NCI-H774 (cell line): Measurements from ENCODE around the gene OR2B2.

Experiments
- DNase-seq: peaks from one replicate; lab custom pipeline; 2025; lab: John Stamatoyannopoulos, UW

The OR2B2 gene

DNA sequence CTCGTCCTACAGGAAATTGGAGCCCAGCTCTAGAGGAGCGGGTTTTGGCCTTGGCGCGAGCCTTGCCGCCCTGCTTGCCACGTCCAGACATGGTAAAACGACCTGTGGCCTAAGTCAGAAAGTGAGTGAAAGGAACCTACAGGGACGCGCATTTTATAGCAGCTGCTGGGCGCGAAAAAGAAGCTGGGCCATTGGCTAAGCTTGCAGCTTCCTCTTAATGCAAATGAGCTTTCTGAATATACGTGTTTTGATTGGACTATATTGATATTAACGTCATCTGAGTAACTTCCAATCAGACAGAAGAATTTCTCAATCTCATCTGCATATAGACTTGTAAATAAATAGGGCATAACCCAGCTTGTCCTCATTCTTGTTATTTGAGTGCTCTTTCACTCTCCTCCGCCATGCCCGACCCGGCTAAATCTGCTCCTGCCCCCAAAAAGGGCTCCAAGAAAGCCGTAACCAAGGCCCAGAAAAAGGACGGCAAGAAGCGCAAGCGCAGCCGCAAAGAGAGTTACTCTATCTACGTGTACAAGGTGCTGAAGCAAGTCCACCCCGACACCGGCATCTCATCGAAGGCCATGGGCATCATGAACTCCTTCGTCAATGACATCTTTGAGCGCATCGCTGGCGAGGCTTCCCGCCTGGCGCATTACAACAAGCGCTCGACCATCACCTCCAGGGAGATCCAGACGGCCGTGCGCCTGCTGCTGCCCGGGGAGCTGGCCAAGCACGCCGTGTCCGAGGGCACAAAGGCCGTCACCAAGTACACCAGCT lies 18.9 kb downstream of the OR2B2 start:
- DNase-seq = peak; percentile 97

DNA sequence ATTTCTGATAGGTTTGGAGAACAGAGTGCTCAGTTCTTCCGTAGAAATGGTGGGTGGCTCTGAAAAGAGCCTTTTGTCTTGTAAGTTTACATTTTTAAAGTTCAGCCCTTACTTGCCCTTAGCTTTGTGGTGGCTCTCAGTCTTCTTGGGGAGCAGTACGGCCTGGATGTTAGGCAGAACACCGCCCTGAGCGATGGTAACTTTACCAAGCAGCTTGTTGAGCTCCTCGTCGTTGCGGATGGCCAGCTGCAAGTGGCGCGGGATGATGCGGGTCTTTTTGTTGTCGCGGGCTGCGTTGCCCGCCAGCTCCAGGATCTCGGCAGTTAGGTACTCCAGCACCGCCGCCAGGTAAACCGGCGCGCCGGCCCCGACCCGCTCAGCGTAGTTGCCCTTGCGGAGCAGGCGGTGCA lies 19.5 kb downstream of the OR2B2 start:
- DNase-seq = no peak

DNA sequence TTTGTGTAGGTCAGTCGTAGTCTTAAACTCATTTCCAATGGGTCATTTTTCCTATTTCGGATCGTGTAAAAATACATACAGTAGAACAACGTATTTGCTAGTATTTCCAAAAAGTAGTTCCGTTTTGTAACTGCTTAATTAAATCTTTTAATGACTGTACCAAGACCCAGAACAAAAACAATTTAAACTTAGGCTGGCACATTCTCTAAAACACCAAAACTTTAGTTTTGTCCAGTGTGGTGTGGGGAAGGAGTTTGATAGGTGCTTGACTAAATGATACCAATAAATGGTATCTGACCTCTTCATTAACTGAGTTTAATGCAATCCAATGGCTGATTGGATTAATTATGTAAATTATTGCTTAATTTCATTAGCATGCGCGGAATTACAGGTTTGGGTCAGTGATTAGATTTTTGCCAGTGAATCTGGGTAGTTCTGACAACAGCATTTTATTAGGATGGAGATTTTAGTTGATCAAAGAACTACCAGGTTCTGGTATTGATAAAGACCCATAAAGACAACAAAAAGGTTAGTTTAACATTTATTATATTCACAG lies 20.8 kb downstream of the OR2B2 start:
- DNase-seq = no peak

GRCh38 chr6:27890445-27891319 lies 21.5 kb downstream of the OR2B2 start:
- DNase-seq = peak; percentile 90

DNA sequence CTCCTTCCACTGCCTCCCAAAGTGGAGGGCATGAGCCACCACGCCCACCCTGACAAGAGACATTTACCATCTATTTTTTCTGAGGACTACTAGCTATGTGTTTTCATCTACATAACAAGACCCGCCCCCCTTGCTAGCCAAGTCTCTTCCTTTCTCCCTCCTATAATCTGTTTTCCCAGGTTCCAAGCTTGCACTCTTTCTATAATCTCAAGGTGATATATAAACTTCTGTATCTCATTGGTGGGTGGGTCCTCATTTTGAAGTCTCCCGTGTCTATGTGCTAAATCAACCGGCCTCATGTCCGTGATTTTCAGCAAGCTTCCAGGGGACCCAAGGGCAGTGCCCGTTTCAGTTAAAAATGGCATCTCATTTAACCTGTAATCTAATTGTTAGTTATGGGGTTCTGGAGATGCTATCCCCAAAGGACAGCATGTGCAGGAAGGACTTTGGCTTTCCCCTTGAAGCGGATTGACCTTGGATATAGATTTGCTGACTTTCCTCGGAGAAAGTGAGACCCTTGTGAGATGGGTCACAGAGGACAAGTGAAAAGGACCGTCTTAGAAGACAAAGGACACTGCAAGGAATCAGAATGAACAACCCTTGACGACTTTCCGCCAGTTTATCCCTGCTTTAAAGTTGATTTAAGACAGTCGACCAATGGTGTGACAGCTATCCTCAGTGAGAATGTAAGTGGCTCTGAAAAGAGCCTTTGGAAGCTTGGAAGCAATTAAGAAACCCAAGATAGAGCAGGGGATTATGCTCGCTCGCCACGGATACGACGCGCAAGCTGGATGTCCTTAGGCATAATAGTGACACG lies 22.4 kb downstream of the OR2B2 start:
- DNase-seq = no peak

GRCh38 chr6:27889275-27889627 lies 22.9 kb downstream of the OR2B2 start:
- DNase-seq = no peak

DNA sequence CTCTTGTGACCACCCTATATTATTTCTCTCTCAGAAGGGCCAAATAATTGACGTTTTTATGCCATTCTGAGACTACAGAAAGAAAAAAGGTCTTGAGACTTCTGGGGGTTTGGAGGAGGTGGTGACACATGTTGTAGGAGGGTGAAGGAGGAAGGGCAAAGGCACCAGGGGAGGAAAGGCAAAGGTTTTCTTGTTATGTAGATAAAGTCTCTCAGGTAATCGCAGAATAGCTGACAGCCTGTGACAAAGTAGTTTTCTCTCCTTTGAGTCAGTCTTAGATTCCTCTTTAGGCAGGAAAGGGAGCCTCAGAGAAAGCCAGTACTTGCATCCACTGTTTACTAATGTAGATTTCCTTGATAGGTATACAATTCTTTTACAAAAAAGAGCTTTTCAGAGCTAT lies 23.6 kb downstream of the OR2B2 start:
- DNase-seq = no peak

GRCh38 chr6:27886073-27886472 lies 26.1 kb downstream of the OR2B2 start:
- DNase-seq = no peak

DNA sequence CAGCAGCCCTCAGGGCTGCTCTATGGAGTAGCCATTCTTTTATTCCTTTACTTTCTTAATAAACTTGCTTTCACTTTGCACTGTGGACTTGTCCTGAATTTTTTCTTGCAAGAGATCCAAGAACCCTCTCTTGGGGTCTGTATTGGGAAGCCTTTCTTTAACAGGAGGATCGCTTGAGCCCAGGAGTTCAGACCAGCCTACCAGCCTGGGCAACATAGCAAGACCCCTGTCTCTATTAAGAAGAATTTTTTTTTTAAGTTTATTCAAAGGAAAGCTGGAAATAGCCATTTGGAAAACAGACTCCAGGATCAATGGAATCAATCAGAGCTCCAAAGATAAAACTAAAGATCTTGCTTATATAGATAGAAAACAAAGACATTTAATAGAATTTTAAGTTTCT lies 29.1 kb downstream of the OR2B2 start:
- no peak for DNase-seq

- no peak for DNase-seq
Measured at GRCh38 chr6:27882624-27883023, 29.6 kb downstream of the OR2B2 start.

DNA sequence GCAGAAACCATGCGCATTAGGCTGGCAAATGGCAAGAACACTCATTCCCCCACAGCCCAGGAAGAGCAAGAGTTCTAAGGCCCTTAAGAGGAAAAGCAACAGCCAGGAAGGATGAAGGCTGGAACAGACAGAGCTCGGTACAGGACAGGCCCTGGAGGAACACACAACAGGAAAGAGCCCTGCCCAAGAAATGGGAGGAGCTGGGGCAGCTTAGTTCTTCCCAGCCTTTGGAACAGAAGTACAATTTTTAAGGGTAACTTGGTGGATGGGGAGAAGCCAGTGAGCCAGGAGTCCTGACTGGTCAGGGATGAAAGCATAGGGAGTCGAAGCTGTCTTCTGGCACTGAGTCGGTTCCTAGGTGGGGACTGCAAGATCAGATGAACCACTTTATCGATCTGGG lies 32.4 kb downstream of the OR2B2 start:
- no peak for DNase-seq

DNA sequence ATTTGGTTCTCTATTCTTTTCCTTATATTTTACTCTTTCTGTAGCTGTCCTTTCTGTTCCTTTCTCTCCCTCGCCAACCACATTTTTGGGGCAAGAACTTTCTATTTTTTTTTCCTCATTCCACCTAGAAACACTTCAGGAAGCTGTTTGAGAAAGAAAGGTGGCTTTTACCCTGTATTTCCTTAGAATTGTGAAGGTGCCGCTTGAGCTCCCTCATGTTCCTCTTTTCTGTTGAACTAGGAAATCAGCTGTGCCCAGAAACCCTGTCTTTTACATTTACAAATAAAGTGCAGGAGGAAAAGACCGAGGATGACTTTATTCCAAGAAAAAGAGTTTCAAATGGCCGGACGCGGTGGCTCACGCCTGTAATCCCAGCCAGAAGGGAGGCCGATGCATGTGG lies 38.2 kb downstream of the OR2B2 start:
- no peak for DNase-seq

- DNase-seq = peak; percentile 87
Measured at GRCh38 chr6:27873021-27873940, 38.9 kb downstream of the OR2B2 start.

- peak; percentile 54 for DNase-seq
Measured at GRCh38 chr6:27872642-27873020, 39.6 kb downstream of the OR2B2 start.

DNA sequence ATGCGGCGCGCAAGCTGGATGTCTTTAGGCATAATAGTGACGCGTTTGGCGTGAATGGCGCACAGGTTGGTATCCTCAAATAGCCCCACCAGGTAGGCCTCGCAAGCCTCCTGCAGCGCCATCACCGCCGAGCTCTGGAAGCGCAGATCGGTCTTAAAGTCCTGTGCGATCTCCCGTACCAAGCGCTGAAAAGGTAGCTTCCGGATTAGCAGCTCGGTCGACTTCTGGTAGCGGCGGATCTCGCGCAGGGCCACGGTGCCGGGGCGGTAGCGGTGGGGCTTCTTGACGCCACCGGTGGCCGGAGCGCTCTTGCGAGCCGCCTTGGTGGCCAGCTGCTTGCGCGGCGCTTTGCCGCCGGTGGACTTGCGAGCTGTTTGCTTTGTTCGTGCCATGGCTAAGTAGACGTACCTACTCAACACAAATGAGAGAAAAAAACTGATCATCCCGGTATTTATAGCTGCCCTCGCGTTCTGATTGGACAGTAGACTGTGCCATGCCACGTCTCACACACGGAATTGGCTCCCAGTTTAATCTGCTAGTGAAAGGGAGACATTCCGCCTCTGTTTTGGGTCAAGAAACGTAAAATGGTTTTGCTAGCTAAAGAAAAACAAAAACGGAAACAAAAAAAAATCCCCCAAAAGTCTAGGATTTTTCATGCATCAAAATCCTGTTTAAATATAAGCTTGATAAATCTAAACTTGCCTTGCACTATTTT lies 40.1 kb downstream of the OR2B2 start:
- peak; percentile 95 for DNase-seq

DNA sequence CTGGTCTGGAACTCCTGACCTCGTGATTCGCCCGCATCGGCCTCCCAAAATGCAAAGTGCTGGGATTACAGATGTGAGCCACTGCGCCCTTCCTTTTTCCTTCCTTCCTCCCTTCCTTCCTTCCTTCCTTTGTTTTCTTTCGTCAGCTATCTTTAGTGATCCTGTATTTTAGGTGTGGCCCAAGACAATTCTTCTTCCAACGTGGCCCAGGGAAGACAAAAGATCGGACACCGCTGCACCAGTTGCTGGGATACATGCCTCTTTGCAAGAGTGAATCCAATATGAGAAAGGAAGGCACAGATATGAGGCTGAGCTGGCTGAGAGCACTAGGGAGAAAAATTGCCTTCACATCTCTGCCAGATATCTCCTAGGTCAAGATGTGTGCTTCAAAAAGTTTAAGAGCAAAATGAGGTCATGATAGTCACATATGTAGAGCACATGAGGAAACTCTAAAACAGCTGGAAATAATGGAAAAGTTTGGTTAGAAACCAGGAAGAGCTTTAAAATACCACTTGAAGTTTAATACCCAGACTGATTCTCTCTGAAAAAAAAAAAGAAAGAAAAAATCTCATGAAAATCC lies 41.8 kb downstream of the OR2B2 start:
- DNase-seq = no peak

DNA sequence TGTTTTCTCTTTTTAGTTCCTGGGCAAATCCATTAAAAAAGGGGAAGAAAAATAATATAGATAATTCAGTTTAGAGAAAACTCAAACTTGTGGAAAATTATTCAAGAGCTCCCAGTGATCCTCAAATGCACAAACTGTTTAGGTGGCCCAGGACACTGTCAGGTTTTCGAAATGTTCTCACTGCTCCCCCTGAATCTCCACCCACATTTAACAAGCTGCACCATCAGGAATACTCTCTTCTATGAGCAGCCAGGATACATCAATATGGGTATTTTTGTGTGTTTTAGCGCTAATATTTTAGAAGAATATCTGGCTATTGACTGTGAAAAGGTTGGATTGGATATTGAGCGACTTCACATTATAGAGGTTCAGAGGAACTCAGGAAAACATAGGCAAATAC lies 43.9 kb downstream of the OR2B2 start:
- DNase-seq = no peak

- DNase-seq = no peak
Measured at GRCh38 chr6:27867945-27868300, 44.3 kb downstream of the OR2B2 start.

GRCh38 chr6:27867051-27867944 lies 44.9 kb downstream of the OR2B2 start:
- DNase-seq = peak; percentile 57
